ENCODE measurements around the gene ICA1.
"Not testable (repeated sequence)": the region's sequence is repeated elsewhere in the genome, so short reads cannot be mapped to it uniquely, and the experiment has no call there.

ICA1 gene

GRCh38 chr7:8260871-8261694, 884 bp downstream of the ICA1 start:
- peak; percentile 54 for DNase-seq

DNA sequence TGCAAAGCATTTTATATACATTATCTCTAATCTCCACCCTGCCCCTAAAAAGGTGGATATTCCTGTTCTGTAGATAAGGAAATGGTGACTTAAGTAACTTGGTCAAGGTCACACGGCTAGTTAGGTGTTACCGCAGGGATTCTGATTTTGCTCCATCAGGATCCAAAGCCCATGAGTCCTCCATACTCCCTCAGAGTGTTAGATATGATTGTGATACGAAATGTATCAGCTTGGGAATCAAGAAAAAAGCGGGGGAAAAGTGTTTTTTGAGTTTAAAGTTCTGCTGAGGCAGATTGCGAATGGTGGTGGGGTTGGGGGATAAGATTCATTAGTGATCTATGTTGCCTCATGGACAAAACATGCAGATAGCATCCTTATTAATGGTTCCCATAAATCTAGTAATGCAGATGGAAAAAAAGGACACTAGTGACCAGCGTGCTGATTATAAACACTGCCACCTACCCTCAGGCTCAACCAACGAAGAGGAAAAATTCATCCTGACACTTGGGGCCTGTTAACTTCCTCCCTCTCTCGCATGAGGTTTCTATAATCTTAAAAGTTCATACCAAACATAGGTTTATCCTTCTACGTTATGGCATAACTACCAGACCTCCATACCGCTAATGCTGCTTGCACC, 2.3 kb downstream of the ICA1 start:
- DNase-seq: no peak

- DNase-seq: no peak
These were observed 3.2 kb downstream of the ICA1 start for GRCh38 chr7:8258734-8259133.

DNA sequence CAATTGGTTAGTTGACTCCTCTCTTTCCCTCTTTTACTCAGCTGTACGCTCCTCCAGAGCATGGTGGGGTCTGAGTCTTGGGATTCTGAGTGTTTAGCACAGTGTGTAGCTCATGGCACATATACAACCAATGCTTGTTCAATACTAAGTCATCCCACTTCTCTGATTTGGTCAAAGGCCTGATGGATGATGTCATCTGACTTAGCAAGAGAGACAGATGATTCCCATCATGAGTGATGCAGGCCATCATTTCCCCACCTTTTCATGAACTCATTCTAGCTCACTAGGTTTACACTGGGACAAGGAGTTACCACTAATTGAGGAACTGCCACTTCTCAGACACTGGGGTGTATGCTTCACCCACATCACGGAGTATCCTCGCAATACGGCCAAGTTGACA, 3.8 kb downstream of the ICA1 start:
- DNase-seq: no peak

GRCh38 chr7:8255680-8256655, 6.0 kb downstream of the ICA1 start:
- DNase-seq: no peak

DNA sequence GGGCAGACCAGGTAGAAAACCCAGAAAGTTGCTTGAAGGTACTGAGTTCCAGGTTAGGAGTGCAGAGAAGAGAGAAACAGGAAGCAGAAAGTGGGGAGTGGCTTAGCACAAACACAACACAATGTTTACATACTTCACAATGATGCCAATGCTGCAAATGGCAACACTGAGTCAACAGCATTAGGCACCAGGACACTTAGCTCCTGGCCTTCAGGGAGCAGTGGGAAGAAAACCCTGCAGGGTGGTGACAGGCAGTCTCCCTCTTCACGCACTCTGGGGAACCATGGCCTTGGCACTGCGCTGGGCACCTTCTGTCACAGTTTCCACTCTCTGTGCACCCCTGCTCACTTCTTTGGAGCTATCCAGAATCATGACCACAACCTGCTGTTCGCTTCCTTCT, 7.3 kb downstream of the ICA1 start:
- DNase-seq: no peak

DNA sequence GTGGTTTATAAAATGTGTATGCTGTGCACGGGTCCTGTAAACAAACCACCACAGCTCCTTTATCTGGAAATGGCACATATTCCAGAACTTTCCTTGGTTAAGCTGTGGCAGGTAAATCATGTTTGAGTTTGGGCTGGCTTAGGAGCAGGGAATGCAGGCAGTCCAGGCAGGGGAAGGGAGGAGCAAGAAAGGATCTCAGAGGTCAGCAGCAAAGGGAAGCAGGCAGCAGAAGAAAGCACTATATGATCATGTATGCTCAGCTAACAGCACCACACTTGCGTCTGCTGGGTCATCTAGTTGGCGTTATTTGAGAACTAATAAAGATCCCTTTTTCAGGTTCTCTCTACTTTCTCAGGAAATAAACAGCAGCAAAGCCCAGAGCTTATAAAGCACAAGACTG, 7.8 kb downstream of the ICA1 start:
- DNase-seq: no peak

DNA sequence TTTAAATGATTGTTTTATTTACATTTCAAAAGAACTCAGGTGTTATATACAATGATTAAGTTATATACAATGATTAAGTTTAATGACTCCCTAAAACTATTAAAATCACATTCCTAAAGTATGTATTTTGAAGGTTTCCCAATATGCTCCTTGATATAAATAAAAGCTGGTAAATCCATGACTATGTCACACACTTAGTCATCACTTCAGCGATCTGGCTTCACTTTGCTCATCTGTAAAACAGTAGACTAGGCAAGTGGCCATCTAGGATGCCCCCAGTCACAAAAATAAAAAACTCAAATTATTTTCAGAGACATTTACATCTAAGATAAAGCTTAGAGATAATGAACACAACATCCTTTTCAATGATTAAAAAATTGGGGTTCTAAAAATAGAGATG, 10.8 kb downstream of the ICA1 start:
- no peak for DNase-seq

DNA sequence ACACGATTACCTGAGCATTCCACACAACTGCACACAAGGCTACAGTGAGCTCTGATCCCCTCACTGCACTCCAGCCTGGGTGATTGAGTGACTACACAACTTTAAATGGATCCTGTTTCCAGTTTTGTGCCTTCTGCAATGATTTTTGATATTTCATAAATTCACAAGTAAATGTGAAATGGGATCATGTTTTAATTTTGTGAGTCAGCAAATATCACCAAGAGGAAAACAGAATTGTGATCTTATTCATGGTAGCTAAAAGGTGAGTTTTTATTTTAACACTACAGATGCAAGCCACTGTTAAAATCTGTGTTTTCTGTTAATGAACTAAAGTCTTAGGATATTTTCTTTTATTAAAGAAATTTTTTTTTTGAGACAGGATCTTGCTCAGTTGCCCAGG, 11.4 kb downstream of the ICA1 start:
- DNase-seq: no peak

DNA sequence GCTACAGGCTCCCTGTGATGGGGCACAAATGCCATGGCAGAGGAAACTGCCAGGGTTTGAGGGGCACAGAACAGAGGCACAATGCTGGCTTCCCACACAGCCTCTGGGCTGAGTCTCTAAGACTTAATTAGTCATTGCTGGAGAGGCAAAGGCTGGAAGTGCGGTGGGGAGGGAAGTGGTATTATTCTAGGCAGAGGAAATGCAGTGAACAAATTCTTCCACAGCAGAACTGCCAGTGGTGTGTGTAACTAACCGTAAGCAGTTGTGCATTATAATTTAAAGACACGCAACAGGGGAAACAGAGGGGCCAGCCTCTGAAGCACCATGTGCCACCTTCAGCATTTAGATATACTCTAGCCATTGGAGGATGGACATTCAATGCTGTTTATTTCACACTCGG, 12.8 kb downstream of the ICA1 start:
- DNase-seq: no peak

GRCh38 chr7:8246020-8246419, 15.9 kb downstream of the ICA1 start:
- no peak for DNase-seq

GRCh38 chr7:8245032-8245431, 16.9 kb downstream of the ICA1 start:
- DNase-seq: not testable (repeated sequence)

- not testable (repeated sequence) for DNase-seq
These were observed 18.9 kb downstream of the ICA1 start for GRCh38 chr7:8243059-8243458.

DNA sequence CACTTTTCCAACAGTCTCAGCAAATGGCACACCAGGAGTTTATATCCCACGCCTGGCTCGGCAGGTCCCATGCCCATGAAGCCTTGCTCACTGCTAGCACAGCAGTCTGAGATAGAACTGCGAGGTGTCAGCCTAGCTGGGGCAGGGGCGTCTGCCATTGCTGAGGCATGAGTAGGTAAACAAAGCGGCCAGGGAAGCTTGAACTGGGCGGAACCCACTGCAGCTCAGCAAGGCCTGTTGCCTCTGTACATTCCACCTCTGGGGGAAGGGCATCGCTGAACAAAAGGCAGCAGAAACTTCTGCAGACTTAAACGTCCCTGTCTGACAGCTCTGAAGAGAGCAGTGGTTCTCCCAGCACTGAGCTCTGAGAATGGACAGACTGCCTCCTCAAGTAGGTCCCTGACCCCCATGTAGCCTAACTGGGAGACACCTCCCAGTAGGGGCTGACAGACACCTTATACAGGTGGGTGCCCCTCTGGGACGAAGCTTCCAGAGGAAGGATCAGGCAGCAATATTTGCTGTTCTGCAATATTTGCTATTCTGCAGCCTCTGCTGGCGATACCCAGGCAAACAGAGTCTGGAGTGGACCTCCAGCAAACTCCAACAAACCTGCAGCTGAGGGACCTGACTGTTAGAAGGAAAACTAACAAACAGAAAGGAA, 22.1 kb downstream of the ICA1 start:
- DNase-seq: not testable (repeated sequence)

GRCh38 chr7:8236780-8237407, 25.1 kb downstream of the ICA1 start:
- no peak for DNase-seq

- DNase-seq: no peak
These were observed 28.7 kb downstream of the ICA1 start for GRCh38 chr7:8232999-8233847.

- DNase-seq: no peak
These were observed 32.0 kb downstream of the ICA1 start for GRCh38 chr7:8229927-8230326.

- DNase-seq: no peak
These were observed 32.9 kb downstream of the ICA1 start for GRCh38 chr7:8228766-8229674.

GRCh38 chr7:8228068-8228467, 33.9 kb downstream of the ICA1 start:
- no peak for DNase-seq

DNA sequence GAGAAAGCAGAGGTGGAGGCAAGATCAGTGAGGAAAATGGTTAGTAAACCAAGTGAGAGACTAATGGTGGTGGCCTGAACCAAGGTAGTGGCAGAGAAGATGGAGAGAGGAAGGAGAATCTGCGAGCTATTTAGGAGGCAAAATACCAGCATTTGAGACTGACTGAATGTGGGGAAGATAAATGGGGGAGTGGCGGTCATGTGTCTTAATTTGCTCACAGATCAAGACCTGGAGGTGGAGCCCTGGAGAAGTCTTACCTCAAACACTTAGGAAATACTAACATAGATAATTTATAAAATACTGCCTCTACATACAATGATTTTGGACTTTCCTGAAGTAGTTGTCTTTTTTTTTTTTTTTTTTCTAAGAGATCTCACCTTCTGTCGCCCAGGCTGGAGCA, 34.7 kb downstream of the ICA1 start:
- DNase-seq: no peak
